GM12878 (cell line): ENCODE measurements around the gene CISTR. TPM values are rescaled to one million over a fixed set of nuclear protein-coding genes. Genes with fewer than 3 reads are reported as not detected.

Source experiments
- ATAC-seq: fragments of 200-7000 bp; cut with Tn5 transposase; 3 replicates; pipeline ENCODE4 v1.9.1; 2020; ENCODE audit warnings: mild to moderate bottlenecking, moderate library complexity
- BruUV-seq: library from RNA; stranded (reverse); fragments of 400-500 nt; replicated peaks from 2 replicates; lab custom pipeline; 2021; lab: Mats Ljungman, UMichigan
- CTCF ChIA-PET: fragments of 300-600 bp; sonication (Branson Sonifier 250); formaldehyde crosslinking; extraction: SDS; loops from one replicate; lab custom pipeline; 2021; ENCODE audit warnings: inconsistent platforms; lab: Yijun Ruan, JAX
- POLR2A ChIA-PET: fragments of 350-600 bp; formaldehyde crosslinking; extraction: SDS; loops from one replicate; lab custom pipeline; 2021; ENCODE audit warnings: inconsistent platforms; lab: Charles Lee
- RAD21 ChIA-PET: fragments of 300-600 bp; sonication (Branson Sonifier 250); formaldehyde crosslinking; loops from one replicate; lab custom pipeline; 2023; ENCODE audit warnings: antibody characterized with exemption; ENCODE audit not compliant: unreplicated experiment; lab: Charles Lee
- SMC1A ChIA-PET: fragments of 300-600 bp; sonication (Branson Sonifier 250); formaldehyde crosslinking; loops from one replicate; lab custom pipeline; 2023; ENCODE audit not compliant: unreplicated experiment, uncharacterized antibody; lab: Charles Lee
- DNase-seq: peaks from one replicate; pipeline ENCODE4 v3.0.0-alpha.2; 2011; ENCODE audit warnings: low read depth, low spot score
- FAIRE-seq: peaks from 3 replicates; lab custom pipeline; 2011; peaks lifted over from hg19 to GRCh38; lab: Jason Lieb, UNC
- H2AFZ ChIP-seq: 2 replicates; pipeline ENCODE4 v1.6.0; 2011; ENCODE audit warnings: low read depth, low read length, control low read depth; ENCODE audit not compliant: control insufficient read depth
- H3K27ac ChIP-seq: 2 replicates; pipeline ENCODE4 v1.5.1; 2011; ENCODE audit warnings: control low read depth; ENCODE audit not compliant: control insufficient read depth, insufficient read depth
- H3K27me3 ChIP-seq, 2 experiments: replicated peaks in 1 of 2; 2 replicates each; pipeline versions ENCODE4 v1.6.0 to v1.6.1; 2011; ENCODE audit warnings: low read length in 1 of 2; ENCODE audit not compliant: control insufficient read depth in 2 of 2, insufficient read depth in 2 of 2
- H3K36me3 ChIP-seq, 2 experiments: 2 replicates each; pipeline ENCODE4 v1.5.1; 2011; ENCODE audit warnings: low read length in 1 of 2; ENCODE audit not compliant: control insufficient read depth in 2 of 2, insufficient read depth in 2 of 2
- H3K4me1 ChIP-seq: 2 replicates; pipeline ENCODE4 v1.6.1; 2011; ENCODE audit warnings: mild to moderate bottlenecking, low read length, moderate library complexity, mixed read lengths; ENCODE audit not compliant: control insufficient read depth, insufficient read depth
- H3K4me2 ChIP-seq: 2 replicates; pipeline ENCODE4 v1.6.0; 2011; ENCODE audit warnings: control low read depth; ENCODE audit not compliant: control insufficient read depth, insufficient read depth
- H3K4me3 ChIP-seq: fragments of 200-600 bp; sonication (generic); 2 replicates; pipeline ENCODE4 v1.5.1; 2016
- H3K79me2 ChIP-seq: 2 replicates; pipeline ENCODE4 v1.6.0; 2011; ENCODE audit warnings: low read length; ENCODE audit not compliant: control insufficient read depth, insufficient read depth
- H3K9ac ChIP-seq: 2 replicates; pipeline ENCODE4 v1.8.0; 2011; ENCODE audit warnings: low read length, control low read depth, mixed read lengths; ENCODE audit not compliant: control insufficient read depth, insufficient read depth
- H3K9me3 ChIP-seq: replicated peaks from 3 replicates; pipeline ENCODE4 v1.5.1; 2011; ENCODE audit warnings: mild to moderate bottlenecking, low read length; ENCODE audit not compliant: control insufficient read depth, insufficient read depth
- H4K20me1 ChIP-seq: 2 replicates; pipeline ENCODE4 v1.6.0; 2011; ENCODE audit not compliant: control insufficient read depth, insufficient read depth
- RAD21 ChIP-seq: IDR thresholded peaks from 2 replicates; pipeline ENCODE4 v1.6.1; 2011; ENCODE audit warnings: mild to moderate bottlenecking, low read depth, low read length, moderate library complexity; ENCODE audit not compliant: insufficient read depth
- WGBS: methylation state at CpG from one replicate; pipeline ENCODE4 v1.1.6; 2016; ENCODE audit warnings: low lambda C conversion rate; ENCODE audit not compliant: insufficient replicate concordance, insufficient coverage; ENCODE audit errors: missing lambda C conversion rate; 5-methylcytosine and 5-hydroxymethylcytosine counted together
- in situ Hi-C: fragments of 300-500 bp; cut with MboI; formaldehyde crosslinking; loops from 9 replicates; pipeline ENCODE4 v1.14.3; 2018; ENCODE audit warnings: mixed read lengths
- intact Hi-C: fragments of 100-400 bp; cut with micrococcal nuclease; formaldehyde crosslinking; loops from one replicate; pipeline ENCODE4 v1.14.2; 2022; ENCODE audit not compliant: unreplicated experiment
- polyA plus RNA-seq, 11 experiments: library from polyadenylated mRNA; depleted of rRNA in 4 of 11; unstranded in 6 of 11; stranded (reverse) in 5 of 11; fragments of >200 nt; fragmentation: Nextera tagmentation in 4 of 11; fragmentation: Illumina TruSeq in 1 of 11; extraction: Ambion mirVana in 4 of 11; extraction: Trizol in 1 of 11; gene quantifications; 1 replicate in 1 of 11; 2 replicates in 10 of 11; pipeline versions ENCODE4 v1.2.1 to v1.2.3, GENCODE V29; 2011 to 2016; ENCODE audit warnings: inconsistent platforms in 2 of 11, missing spikeins in 2 of 11, low read depth in 1 of 11
- total RNA-seq, 4 experiments: library from RNA; depleted of rRNA in 3 of 4; stranded (reverse); fragments of >200 nt in 3 of 4; fragmentation: Illumina TruSeq in 1 of 4; extraction: Trizol in 1 of 4; gene quantifications; 2 replicates each; pipeline versions ENCODE4 v1.2.1 to v1.2.3, GENCODE V29; 2013 to 2021
- TF ChIP-seq, protein P1 (sequence below), 3 experiments: IDR thresholded peaks in 2 of 3; conservative IDR thresholded peaks in 1 of 3; 2 replicates each; pipeline ENCODE4 v1.5.1; 2011; ENCODE audit warnings: low read depth in 3 of 3, low read length in 3 of 3, mild to moderate bottlenecking in 3 of 3, control low read depth in 2 of 3, moderate library complexity in 2 of 3, inconsistent platforms in 1 of 3, mixed read lengths in 1 of 3; ENCODE audit not compliant: control insufficient read depth in 2 of 3, insufficient read depth in 1 of 3; ENCODE audit errors: extremely low read depth in 1 of 3
- TF ChIP-seq, protein P2 (sequence below): IDR thresholded peaks from 2 replicates; pipeline ENCODE4 v1.6.1; 2012; ENCODE audit warnings: low read depth, low read length, improper control_type of control experiment

The CISTR gene
- total and polyA plus RNA-seq, 10 of the 15 experiments (the other 5 are each of a cell fraction or from before 2014, with no cell fraction given) = 0.26 TPM; not detected in 9

DNA sequence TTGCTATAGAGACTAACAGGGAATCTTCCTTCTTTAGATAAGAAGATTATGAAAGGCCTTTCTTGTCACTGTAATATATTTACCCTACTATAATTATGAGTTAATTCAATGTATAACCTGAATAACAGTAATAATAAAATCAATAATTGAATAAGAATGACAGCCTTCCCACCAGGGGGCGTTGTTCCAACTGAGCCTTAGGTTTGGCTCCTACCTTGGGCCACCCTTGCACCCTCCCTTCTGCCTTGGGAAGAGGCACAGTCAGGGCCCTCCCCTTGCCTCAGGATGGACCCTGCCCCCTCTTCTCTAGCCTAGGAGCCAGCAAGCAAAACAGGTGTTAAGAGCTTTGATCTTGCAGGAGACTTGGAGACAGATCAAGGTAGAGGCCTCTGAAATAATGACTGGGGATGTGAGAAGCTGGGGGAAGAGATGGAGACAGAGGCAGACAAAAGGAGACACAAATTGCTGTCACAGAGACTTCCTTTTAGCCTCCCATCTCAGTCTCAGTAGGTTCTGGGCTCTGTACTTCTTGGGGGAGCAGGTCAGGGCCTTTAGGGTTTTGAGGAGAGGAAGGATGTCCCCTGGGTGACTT lies 40.1 kb upstream of the CISTR start:
- ChIA-PET CTCF (interaction anchor here (0.6 to 2.4 kb wide), 16 partner anchors 9 to 414 kb away, joined by 3 to 8 read pairs (median 3); partner anchors contain the start of genes HOXC10 and SMUG1), POLR2A (no interaction called here), RAD21 (no interaction called here), SMC1A (interaction anchor here (0.6 to 1.4 kb wide), 3 partner anchors 12 to 196 kb away, joined by 3 read pairs; no protein-coding TSS in a partner anchor)
- no peak overlapping the region for H3K4me2 ChIP-seq
- H2AFZ ChIP-seq = no peak overlapping the region
- H3K9me3 ChIP-seq = no peaks in the 10 kb centered on the region
- in situ Hi-C loops (no loop called here), intact Hi-C loops (loop anchor here (10.0 kb wide), 1 partner anchor 193 kb away; the partner anchor contains the start of gene HOXC10)
- no peak overlapping the region for H3K4me3 ChIP-seq
- no peak overlapping the region for H3K9ac ChIP-seq
- ATAC-seq = peak; percentile 34; the same call in 1 of the 3 replicates
- H3K27me3 ChIP-seq = no peaks in the 10 kb centered on the region
- no peaks in the 10 kb centered on the region for H3K79me2 ChIP-seq
- no peaks in the 10 kb centered on the region for H3K36me3 ChIP-seq
- no peaks in the 10 kb centered on the region for H3K4me1 ChIP-seq
- FAIRE-seq = peak; percentile 78
- H3K27ac ChIP-seq = no peak overlapping the region
- TF ChIP-seq, protein P1, sequence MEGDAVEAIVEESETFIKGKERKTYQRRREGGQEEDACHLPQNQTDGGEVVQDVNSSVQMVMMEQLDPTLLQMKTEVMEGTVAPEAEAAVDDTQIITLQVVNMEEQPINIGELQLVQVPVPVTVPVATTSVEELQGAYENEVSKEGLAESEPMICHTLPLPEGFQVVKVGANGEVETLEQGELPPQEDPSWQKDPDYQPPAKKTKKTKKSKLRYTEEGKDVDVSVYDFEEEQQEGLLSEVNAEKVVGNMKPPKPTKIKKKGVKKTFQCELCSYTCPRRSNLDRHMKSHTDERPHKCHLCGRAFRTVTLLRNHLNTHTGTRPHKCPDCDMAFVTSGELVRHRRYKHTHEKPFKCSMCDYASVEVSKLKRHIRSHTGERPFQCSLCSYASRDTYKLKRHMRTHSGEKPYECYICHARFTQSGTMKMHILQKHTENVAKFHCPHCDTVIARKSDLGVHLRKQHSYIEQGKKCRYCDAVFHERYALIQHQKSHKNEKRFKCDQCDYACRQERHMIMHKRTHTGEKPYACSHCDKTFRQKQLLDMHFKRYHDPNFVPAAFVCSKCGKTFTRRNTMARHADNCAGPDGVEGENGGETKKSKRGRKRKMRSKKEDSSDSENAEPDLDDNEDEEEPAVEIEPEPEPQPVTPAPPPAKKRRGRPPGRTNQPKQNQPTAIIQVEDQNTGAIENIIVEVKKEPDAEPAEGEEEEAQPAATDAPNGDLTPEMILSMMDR (IDR thresholded peaks at IDR 0.05 in 2 of 3, conservative IDR thresholded peaks at IDR 0.05 in 1 of 3; ENCODE audit: control insufficient read depth in 2 of 3, extremely low read depth in 1 of 3, insufficient read depth in 1 of 3, low read depth in 3 of 3, low read length in 3 of 3) = peak; percentile 31 to 54 (median 52); a peak in 5 of 6 replicates
- TF ChIP-seq, protein P2, sequence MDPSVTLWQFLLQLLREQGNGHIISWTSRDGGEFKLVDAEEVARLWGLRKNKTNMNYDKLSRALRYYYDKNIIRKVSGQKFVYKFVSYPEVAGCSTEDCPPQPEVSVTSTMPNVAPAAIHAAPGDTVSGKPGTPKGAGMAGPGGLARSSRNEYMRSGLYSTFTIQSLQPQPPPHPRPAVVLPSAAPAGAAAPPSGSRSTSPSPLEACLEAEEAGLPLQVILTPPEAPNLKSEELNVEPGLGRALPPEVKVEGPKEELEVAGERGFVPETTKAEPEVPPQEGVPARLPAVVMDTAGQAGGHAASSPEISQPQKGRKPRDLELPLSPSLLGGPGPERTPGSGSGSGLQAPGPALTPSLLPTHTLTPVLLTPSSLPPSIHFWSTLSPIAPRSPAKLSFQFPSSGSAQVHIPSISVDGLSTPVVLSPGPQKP = no peak
- peak; percentile 37; the same call in 1 of the 2 replicates for TF ChIP-seq RAD21
- BruUV-seq = no TSS peak
- H4K20me1 ChIP-seq = no peaks in the 10 kb centered on the region
- no peak for DNase-seq
- WGBS = 0% methylated on average over 1 of the region's 1 CpG
